ENCODE measurements around the gene AP5B1. TPM values are rescaled to one million over a fixed set of nuclear protein-coding genes. Genes with fewer than 3 reads are reported as not detected.

AP5B1 gene
- total RNA-seq, 2 experiments from 2014 or later = 11.7 to 14.4 TPM

DNA sequence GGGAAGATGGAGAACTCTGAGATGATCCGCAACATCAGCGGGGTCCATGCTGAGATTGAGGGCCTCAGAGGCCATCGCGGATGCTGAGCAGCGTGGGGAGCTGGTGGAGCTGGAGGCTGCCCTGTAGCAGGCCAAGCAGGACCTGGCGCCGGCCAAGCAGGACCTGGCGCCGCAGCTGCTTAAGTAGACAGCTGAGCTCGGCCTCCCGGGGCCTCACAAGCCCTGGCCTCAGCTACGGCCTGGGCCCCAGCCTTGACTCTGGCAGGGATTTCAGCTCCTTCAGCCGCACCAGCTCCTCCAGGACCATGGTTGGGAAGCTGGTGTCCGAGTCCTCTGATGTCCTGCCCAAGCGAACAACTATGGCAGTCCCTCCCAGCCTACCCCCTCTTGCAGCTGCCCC is 52.9 kb downstream of the AP5B1 start:
- Mint-ChIP-seq H3K4me3 (no peak overlapping the region), H3K9me3 (ENCODE audit: low read depth) (no peaks in the 10 kb centered on the region), H3K36me3 (ENCODE audit: low read depth) (no peaks in the 10 kb centered on the region), H3K27ac (no peak overlapping the region), H3K4me1 (no peaks in the 10 kb centered on the region), H3K27me3 (peaks cover 7% of the 10 kb centered on the region)
- intact Hi-C loops (cut with DNase I, micrococcal nuclease) = no loop called here
- ATAC-seq = no peak
- CTCF ChIA-PET = interaction anchor here (0.6 to 1.0 kb wide), 3 partner anchors 8 to 42 kb away, joined by 3 to 5 read pairs (median 3); no protein-coding TSS in a partner anchor
- POLR2A ChIA-PET = interaction anchor here (1.0 kb wide), 1 partner anchor 9 kb away, joined by 4 read pairs; no protein-coding TSS in a partner anchor
- no peak for DNase-seq

DNA sequence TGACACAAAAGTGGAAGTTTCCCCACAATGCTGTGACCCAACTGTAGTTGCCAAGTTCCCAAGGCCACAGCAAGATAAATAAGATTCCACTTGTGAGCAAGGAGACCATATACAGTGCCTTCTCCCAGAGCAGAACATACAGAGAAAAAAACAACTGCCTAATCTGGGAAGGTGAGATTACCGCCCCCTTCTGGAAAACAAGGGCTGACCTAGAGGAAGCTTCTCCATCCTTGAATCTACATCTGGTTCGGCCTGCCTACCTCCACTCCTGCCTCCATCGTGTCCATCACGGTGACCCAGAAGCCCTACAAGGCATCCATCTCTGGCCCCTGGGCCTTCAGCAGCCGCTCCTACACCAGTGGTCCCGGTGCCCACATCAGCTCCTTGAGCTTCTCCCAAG is 54.1 kb downstream of the AP5B1 start:
- CTCF ChIA-PET = interaction anchor here (0.7 to 1.9 kb wide), 4 partner anchors 54 to 135 kb away, joined by 3 to 6 read pairs (median 4); partner anchors contain the start of genes AP5B1 and SIPA1
- no peak overlapping the region for H3K27ac Mint-ChIP-seq
- H3K27me3 Mint-ChIP-seq = peaks cover 4% of the 10 kb centered on the region
- DNase-seq (no peak), ATAC-seq (no peak)
- H3K4me1 Mint-ChIP-seq = no peaks in the 10 kb centered on the region
- intact Hi-C loops (cut with DNase I, micrococcal nuclease) = no loop called here
- H3K4me3 Mint-ChIP-seq = no peak overlapping the region
- POLR2A ChIA-PET = no interaction called here
- H3K9me3 Mint-ChIP-seq (ENCODE audit: low read depth) = no peaks in the 10 kb centered on the region
- no peaks in the 10 kb centered on the region for H3K36me3 Mint-ChIP-seq (ENCODE audit: low read depth)

Other genes starting within 250 kb of the AP5B1 start
- gene LTBP3, start 222.6 kb downstream of the AP5B1 start, total RNA-seq = 10 to 100 TPM; 57.8 to 72.7 TPM
- gene ZNRD2, start 210.5 kb downstream of the AP5B1 start, total RNA-seq = 10 to 100 TPM; 50.7 to 56.4 TPM
- 10 to 100 TPM; 12.8 to 22.7 TPM for gene FAM89B, start 208.4 kb downstream of the AP5B1 start, total RNA-seq
- 10 to 100 TPM; 88.3 to 98.8 TPM for gene EHBP1L1, start 204.9 kb downstream of the AP5B1 start, total RNA-seq
- under 1 TPM; 0.27 to 0.37 TPM for gene KCNK7, start 185.2 kb downstream of the AP5B1 start, total RNA-seq
- 10 to 100 TPM; 47.4 to 54.3 TPM for gene MAP3K11, start 166.8 kb downstream of the AP5B1 start, total RNA-seq
- gene PCNX3, start 165.2 kb downstream of the AP5B1 start, total RNA-seq = 10 to 100 TPM; 27.9 to 30.7 TPM
- gene SIPA1, start 142.9 kb downstream of the AP5B1 start, total RNA-seq = 100 to 1,000 TPM; 181 to 202 TPM
- gene RELA, start 118.1 kb downstream of the AP5B1 start, total RNA-seq = 100 to 1,000 TPM in 1 of 2 experiments, 10 to 100 TPM in 1; 76.9 to 109 TPM
- gene KAT5, start 68.7 kb downstream of the AP5B1 start, total RNA-seq = 10 to 100 TPM; 56.5 to 65.1 TPM
- gene RNASEH2C, start 60.2 kb downstream of the AP5B1 start, total RNA-seq = 10 to 100 TPM; 72.5 to 96.8 TPM
- gene OVOL1, start 6.1 kb upstream of the AP5B1 start, total RNA-seq = under 1 TPM; 0.09 to 0.19 TPM
- 1 to 10 TPM; 2.9 to 3.0 TPM for gene SNX32, start 53.0 kb upstream of the AP5B1 start, total RNA-seq
- 1,000 to 10,000 TPM in 1 of 2 experiments, 100 to 1,000 TPM in 1; 888 to 1,074 TPM for gene CFL1, start 77.2 kb upstream of the AP5B1 start, total RNA-seq
- 10 to 100 TPM; 59.2 to 67.8 TPM for gene MUS81, start 79.5 kb upstream of the AP5B1 start, total RNA-seq
- 10 to 100 TPM; 20.2 to 23.4 TPM for gene EFEMP2, start 91.8 kb upstream of the AP5B1 start, total RNA-seq
- 1 to 10 TPM; 1.7 TPM for gene CTSW, start 98.9 kb upstream of the AP5B1 start, total RNA-seq
- gene FIBP, start 107.5 kb upstream of the AP5B1 start, total RNA-seq = 100 to 1,000 TPM in 1 of 2 experiments, 10 to 100 TPM in 1; 95.4 to 121 TPM
- 10 to 100 TPM; 25.5 to 45.0 TPM for gene CCDC85B, start 109.7 kb upstream of the AP5B1 start, total RNA-seq
- gene FOSL1, start 119.4 kb upstream of the AP5B1 start, total RNA-seq = 10 to 100 TPM; 11.1 to 11.3 TPM
- 10 to 100 TPM; 21.4 to 22.9 TPM for gene C11orf68, start 138.1 kb upstream of the AP5B1 start, total RNA-seq
- 100 to 1,000 TPM; 111 to 158 TPM for gene DRAP1, start 138.4 kb upstream of the AP5B1 start, total RNA-seq
- gene TSGA10IP, start 164.5 kb upstream of the AP5B1 start, total RNA-seq = not detected
- 10 to 100 TPM; 54.7 to 84.5 TPM for gene SART1, start 180.8 kb upstream of the AP5B1 start, total RNA-seq
- 10 to 100 TPM; 45.1 to 52.2 TPM for gene EIF1AD, start 221.2 kb upstream of the AP5B1 start, total RNA-seq
- gene BANF1, start 221.5 kb upstream of the AP5B1 start, total RNA-seq = 100 to 1,000 TPM; 233 to 293 TPM
- not detected for gene CST6, start 231.0 kb upstream of the AP5B1 start, total RNA-seq
- not detected for gene CATSPER1, start 245.5 kb upstream of the AP5B1 start, total RNA-seq